SU-DHL-6 (cell line): Measurements from ENCODE around the gene PTPRE.

Experiments used
- EZH2phosphoT487 ChIP-seq: fragments of 200-600 bp; sonication (generic), shearing (Covaris generic); conservative IDR thresholded peaks from 2 replicates; pipeline ENCODE4 v1.6.1; 2018; ENCODE audit warnings: mild to moderate bottlenecking, antibody characterized with exemption, low read length, moderate library complexity, mixed read lengths
- TF ChIP-seq, protein P1 (sequence below): fragments of 200-600 bp; sonication (generic); IDR thresholded peaks from one replicate; pipeline ENCODE4 v1.5.1; 2017; ENCODE audit warnings: antibody characterized with exemption, mild to moderate bottlenecking, low read length, moderate library complexity; ENCODE audit not compliant: insufficient read depth, poor library complexity, severe bottlenecking

DNA sequence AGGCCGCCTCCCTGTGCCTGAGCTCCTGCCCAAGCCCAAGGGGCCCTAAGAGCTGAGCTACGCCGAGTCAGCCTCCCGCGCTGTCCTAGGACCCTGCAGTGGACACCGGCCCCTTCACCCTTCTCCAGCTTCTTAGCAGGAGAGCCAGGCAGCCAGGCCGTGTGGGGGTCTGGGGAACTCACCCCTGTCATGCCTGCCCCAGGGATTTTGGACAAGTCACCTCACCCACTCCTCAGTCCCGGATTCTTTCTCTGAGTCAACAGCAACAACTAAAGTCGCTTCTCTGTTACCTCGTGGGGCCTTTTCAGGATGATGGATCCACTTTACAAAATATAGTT, 140.0 kb downstream of the PTPRE start:
- TF ChIP-seq, protein P1, sequence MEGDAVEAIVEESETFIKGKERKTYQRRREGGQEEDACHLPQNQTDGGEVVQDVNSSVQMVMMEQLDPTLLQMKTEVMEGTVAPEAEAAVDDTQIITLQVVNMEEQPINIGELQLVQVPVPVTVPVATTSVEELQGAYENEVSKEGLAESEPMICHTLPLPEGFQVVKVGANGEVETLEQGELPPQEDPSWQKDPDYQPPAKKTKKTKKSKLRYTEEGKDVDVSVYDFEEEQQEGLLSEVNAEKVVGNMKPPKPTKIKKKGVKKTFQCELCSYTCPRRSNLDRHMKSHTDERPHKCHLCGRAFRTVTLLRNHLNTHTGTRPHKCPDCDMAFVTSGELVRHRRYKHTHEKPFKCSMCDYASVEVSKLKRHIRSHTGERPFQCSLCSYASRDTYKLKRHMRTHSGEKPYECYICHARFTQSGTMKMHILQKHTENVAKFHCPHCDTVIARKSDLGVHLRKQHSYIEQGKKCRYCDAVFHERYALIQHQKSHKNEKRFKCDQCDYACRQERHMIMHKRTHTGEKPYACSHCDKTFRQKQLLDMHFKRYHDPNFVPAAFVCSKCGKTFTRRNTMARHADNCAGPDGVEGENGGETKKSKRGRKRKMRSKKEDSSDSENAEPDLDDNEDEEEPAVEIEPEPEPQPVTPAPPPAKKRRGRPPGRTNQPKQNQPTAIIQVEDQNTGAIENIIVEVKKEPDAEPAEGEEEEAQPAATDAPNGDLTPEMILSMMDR, result no peak
- no peak for TF ChIP-seq EZH2phosphoT487
